Measurements from ENCODE around the gene DEGS2. TPM values are rescaled to one million over a fixed set of nuclear protein-coding genes. Genes with fewer than 3 reads are reported as not detected.

Gene DEGS2
- total RNA-seq, 1 experiment from 2014 or later, result 0.07 TPM

DNA sequence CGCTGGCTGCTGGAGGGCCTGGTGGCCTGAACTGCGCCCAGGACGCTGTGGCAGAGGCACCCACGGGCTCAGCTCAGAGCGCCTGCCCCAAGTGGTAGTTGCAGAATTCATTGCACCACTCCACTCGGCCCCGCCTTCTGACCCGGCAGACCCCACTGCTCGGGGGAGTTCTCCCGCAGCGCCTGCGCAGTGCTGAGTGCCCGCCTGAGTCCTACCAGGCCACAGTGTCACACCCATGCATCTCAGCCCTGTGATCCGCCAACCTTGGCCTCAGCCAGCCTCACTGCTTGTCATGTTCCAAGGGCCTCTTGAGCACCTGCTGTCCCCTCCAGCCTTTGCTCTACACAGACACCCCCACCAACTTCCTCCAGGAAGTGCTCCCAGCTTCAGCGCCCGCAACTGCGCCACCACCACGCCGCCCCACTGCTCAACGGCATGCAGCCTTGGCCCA, 12.2 kb downstream of the DEGS2 start:
- ChIA-PET POLR2A (no interaction called here), CTCF (no interaction called here)
- DNase-seq (ENCODE audit: unreplicated experiment), result no peak
- Mint-ChIP-seq H3K36me3 (ENCODE audit: insufficient read depth, unreplicated experiment) (no peaks in the 10 kb centered on the region), H3K27me3 (ENCODE audit: insufficient read depth, unreplicated experiment) (no peaks in the 10 kb centered on the region), H3K4me3 (ENCODE audit: unreplicated experiment) (no peak overlapping the region), H3K9me3 (ENCODE audit: unreplicated experiment) (no peaks in the 10 kb centered on the region), H3K27ac (ENCODE audit: low read depth, unreplicated experiment) (no peak overlapping the region), H3K4me1 (ENCODE audit: insufficient read depth, unreplicated experiment) (no peaks in the 10 kb centered on the region)
- no TSS peak for BruUV-seq (replicated peaks)
- TF ChIP-seq, protein P1, sequence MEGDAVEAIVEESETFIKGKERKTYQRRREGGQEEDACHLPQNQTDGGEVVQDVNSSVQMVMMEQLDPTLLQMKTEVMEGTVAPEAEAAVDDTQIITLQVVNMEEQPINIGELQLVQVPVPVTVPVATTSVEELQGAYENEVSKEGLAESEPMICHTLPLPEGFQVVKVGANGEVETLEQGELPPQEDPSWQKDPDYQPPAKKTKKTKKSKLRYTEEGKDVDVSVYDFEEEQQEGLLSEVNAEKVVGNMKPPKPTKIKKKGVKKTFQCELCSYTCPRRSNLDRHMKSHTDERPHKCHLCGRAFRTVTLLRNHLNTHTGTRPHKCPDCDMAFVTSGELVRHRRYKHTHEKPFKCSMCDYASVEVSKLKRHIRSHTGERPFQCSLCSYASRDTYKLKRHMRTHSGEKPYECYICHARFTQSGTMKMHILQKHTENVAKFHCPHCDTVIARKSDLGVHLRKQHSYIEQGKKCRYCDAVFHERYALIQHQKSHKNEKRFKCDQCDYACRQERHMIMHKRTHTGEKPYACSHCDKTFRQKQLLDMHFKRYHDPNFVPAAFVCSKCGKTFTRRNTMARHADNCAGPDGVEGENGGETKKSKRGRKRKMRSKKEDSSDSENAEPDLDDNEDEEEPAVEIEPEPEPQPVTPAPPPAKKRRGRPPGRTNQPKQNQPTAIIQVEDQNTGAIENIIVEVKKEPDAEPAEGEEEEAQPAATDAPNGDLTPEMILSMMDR (IDR thresholded peaks at IDR 0.05; ENCODE audit: unreplicated experiment), result no peak
- intact Hi-C loops (cut with micrococcal nuclease), result no loop called here

DNA sequence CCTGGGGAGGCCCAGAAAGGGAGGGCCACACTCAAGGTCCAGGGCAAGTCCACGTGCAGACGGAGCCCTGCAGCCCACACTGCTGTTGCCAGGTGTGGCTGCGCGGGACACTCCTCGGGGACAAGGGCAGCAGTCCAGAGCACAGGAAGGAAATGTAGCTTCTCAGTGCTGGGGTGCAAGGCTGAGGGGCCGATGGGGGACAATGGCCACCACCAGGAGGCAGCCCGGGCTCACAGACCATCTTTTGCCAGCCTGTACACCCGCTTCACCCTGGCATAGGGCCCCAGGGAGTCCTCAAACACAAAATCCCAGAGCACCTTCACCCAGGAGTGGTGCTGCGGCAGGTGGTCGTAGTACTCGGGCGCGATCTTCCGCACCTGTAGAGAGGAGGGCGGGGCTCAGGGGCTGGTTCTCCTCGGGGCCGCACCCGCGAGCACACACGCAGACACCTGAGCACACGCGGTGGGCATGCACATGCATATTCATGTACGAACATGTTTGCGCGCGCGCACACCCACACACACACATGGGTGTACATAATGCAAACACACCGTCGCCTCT, 12.8 kb downstream of the DEGS2 start:
- no peak for DNase-seq (ENCODE audit: unreplicated experiment)
- TF ChIP-seq, protein P1 (IDR thresholded peaks at IDR 0.05; ENCODE audit: unreplicated experiment), result no peak
- Mint-ChIP-seq H3K9me3 (ENCODE audit: unreplicated experiment) (no peaks in the 10 kb centered on the region), H3K27me3 (ENCODE audit: insufficient read depth, unreplicated experiment) (no peaks in the 10 kb centered on the region), H3K4me3 (ENCODE audit: unreplicated experiment) (no peak overlapping the region), H3K36me3 (ENCODE audit: insufficient read depth, unreplicated experiment) (no peaks in the 10 kb centered on the region), H3K27ac (ENCODE audit: low read depth, unreplicated experiment) (no peak overlapping the region), H3K4me1 (ENCODE audit: insufficient read depth, unreplicated experiment) (no peaks in the 10 kb centered on the region)
- no TSS peak for BruUV-seq (replicated peaks)
- CTCF ChIA-PET, result interaction anchor here (1.0 kb wide), 1 partner anchor 38 kb away, joined by 3 read pairs; no protein-coding TSS in a partner anchor
- POLR2A ChIA-PET, result no interaction called here
- intact Hi-C loops (cut with micrococcal nuclease), result no loop called here

DNA sequence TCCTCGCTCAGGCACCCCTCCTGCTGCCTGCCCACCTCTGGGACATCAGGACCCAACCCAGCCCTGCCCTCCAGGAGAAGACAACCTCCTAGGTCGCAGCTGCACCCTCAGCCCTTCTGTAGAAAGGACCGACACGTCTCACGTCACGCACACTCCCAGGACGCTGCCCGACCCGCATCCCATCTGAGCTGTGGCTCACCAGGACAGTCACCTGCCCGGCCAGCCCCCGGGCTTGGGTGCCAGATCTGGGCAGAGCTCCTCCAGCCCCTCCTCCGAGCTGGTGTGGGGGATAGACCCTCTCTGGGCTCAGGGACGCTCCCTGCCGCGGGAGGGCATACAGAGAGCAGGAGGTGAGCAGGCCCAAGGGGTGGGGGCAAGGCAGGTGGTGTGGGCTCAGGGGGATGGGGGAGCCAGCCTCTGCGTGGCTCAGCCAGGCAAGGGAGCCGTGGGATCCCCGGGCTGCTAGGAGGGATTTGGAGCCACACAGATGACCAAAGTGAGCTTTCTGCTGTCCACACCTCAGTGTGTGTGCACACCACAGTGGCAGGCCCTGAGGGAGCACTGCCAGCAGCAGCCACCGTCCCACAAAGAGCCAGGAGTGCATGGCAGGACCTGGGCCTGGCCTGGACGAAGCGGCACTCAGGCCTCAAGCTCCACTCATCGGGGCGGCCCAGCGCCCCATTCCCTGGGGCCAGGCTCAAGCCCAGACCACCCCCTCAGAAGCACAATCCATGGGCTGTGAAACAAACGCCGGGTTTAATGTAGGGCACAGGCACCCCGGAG, 13.6 kb downstream of the DEGS2 start:
- Mint-ChIP-seq H3K9me3 (ENCODE audit: unreplicated experiment) (no peaks in the 10 kb centered on the region), H3K4me3 (ENCODE audit: unreplicated experiment) (no peak overlapping the region), H3K4me1 (ENCODE audit: insufficient read depth, unreplicated experiment) (no peaks in the 10 kb centered on the region), H3K27ac (ENCODE audit: low read depth, unreplicated experiment) (no peak overlapping the region), H3K27me3 (ENCODE audit: insufficient read depth, unreplicated experiment) (no peaks in the 10 kb centered on the region), H3K36me3 (ENCODE audit: insufficient read depth, unreplicated experiment) (no peaks in the 10 kb centered on the region)
- intact Hi-C loops (cut with micrococcal nuclease), result no loop called here
- TF ChIP-seq, protein P1 (IDR thresholded peaks at IDR 0.05; ENCODE audit: unreplicated experiment), result no peak
- ChIA-PET POLR2A (no interaction called here), CTCF (interaction anchor here (0.6 to 1.0 kb wide), 3 partner anchors 37 to 165 kb away, joined by 3 read pairs; no protein-coding TSS in a partner anchor)
- BruUV-seq (replicated peaks), result no TSS peak
- no peak for DNase-seq (ENCODE audit: unreplicated experiment)

DNA sequence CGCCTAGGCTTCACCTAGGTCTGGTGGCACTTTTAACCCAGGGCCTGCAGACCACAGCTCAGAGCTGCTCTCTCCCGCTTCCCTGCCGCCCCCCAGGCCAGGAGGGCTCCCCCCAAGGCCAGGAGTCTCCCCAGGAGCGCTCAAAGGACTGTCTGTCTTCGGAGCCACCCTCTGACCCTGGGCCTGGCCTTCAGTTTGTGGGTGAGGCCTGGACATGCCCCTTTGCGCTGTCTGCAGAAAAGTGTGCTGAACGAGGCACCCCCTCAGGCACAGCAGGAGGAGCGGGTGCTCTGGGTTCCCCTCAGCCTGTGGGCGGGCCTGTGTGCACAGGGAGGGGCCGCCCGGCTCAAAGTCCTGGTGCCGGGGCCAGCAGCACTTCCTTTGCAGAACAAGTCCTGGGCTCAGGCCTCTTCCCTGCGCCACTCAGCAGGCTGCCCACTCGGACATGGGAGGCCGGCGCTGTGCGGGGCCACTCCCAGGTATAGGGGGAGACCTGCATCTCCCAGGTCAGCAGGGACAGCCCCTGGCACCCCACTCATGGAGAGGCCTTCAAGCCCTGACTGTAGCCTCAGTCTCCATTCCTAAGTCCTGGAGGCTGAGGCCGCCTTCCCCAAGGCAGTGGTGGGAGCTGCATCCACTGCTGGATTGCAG, 14.3 kb downstream of the DEGS2 start:
- Mint-ChIP-seq H3K9me3 (ENCODE audit: unreplicated experiment) (no peaks in the 10 kb centered on the region), H3K4me1 (ENCODE audit: insufficient read depth, unreplicated experiment) (no peaks in the 10 kb centered on the region), H3K36me3 (ENCODE audit: insufficient read depth, unreplicated experiment) (no peaks in the 10 kb centered on the region), H3K27me3 (ENCODE audit: insufficient read depth, unreplicated experiment) (no peaks in the 10 kb centered on the region), H3K27ac (ENCODE audit: low read depth, unreplicated experiment) (no peak overlapping the region), H3K4me3 (ENCODE audit: unreplicated experiment) (no peak overlapping the region)
- POLR2A ChIA-PET, result no interaction called here
- no peak for DNase-seq (ENCODE audit: unreplicated experiment)
- TF ChIP-seq, protein P1 (IDR thresholded peaks at IDR 0.05; ENCODE audit: unreplicated experiment), result no peak
- no TSS peak for BruUV-seq (replicated peaks)
- intact Hi-C loops (cut with micrococcal nuclease), result no loop called here
- CTCF ChIA-PET, result interaction anchor here (0.6 to 1.0 kb wide), 2 partner anchors 37 to 84 kb away, joined by 3 read pairs; no protein-coding TSS in a partner anchor

All from MCF 10A (cell line).